HCT116 (cell line): ENCODE measurements around the gene SAA2. TPM values are rescaled to one million over a fixed set of nuclear protein-coding genes. Genes with fewer than 3 reads are reported as not detected.

Experiments used
- ATAC-seq: fragments of 200-7000 bp; cut with Tn5 transposase; 2 replicates; pipeline ENCODE4 v1.9.1; 2020; ENCODE audit warnings: mild to moderate bottlenecking, moderate library complexity
- BruUV-seq: library from RNA; stranded (reverse); fragments of 400-500 nt; replicated peaks from 2 replicates; lab custom pipeline; 2021; lab: Mats Ljungman, UMichigan
- CTCF ChIA-PET: fragments of 300-600 bp; sonication (Branson Sonifier 250); formaldehyde crosslinking; loops from one replicate; lab custom pipeline; 2021; ENCODE audit warnings: antibody characterized with exemption; lab: Charles Lee
- POLR2A ChIA-PET: fragments of 300-600, 350-600 bp; sonication (Branson Sonifier 250); formaldehyde crosslinking; loops from one replicate; lab custom pipeline; 2021; ENCODE audit warnings: antibody characterized with exemption; lab: Charles Lee
- RAD21 ChIA-PET, 2 experiments: fragments of 300-600 bp; sonication (Branson Sonifier 250); formaldehyde crosslinking; loops; one replicate each; lab custom pipeline; 2023; ENCODE audit warnings: low total read pairs in 2 of 2; ENCODE audit not compliant: uncharacterized antibody in 2 of 2, unreplicated experiment in 2 of 2, low non-redundant PET in 1 of 2; lab: Charles Lee
- DNase-seq: peaks from one replicate; pipeline ENCODE4 v3.0.0-alpha.2; 2010; ENCODE audit warnings: low read depth, low spot score
- H2AFZ ChIP-seq: fragments of 200-600 bp; shearing (Covaris generic), sonication (generic); 2 replicates; pipeline ENCODE4 v1.6.1; 2017; ENCODE audit warnings: low read depth, mixed run types, mixed read lengths, antibody characterized with exemption, low read length; ENCODE audit not compliant: poor library complexity, severe bottlenecking
- H3K27ac ChIP-seq: 2 replicates; pipeline ENCODE4 v1.5.1; 2012; ENCODE audit warnings: low read depth, low read length
- H3K27me3 ChIP-seq: fragments of 200-600 bp; sonication (generic); 2 replicates; pipeline ENCODE4 v1.6.1; 2016; ENCODE audit warnings: mixed run types, low read length, mixed read lengths; ENCODE audit not compliant: insufficient read depth
- H3K36me3 ChIP-seq, 2 experiments: fragments of 200-500 bp in 1 of 2; fragments of 200-600 bp in 1 of 2; sonication (Bioruptor generic) in 1 of 2; sonication (generic) in 1 of 2; 2 replicates each; pipeline versions ENCODE4 v1.5.1 to v1.6.1; 2014 to 2016; ENCODE audit warnings: low read length in 2 of 2, inconsistent platforms in 1 of 2, mixed read lengths in 1 of 2, mixed run types in 1 of 2; ENCODE audit not compliant: insufficient read depth in 2 of 2, control insufficient read depth in 1 of 2
- H3K4me1 ChIP-seq, 2 experiments: fragments of 200-600 bp in 1 of 2; sonication (generic) in 1 of 2; 2 replicates each; pipeline versions ENCODE4 v1.5.1 to v1.6.1; 2012 to 2017; ENCODE audit warnings: low read length in 2 of 2, inconsistent platforms in 1 of 2, mild to moderate bottlenecking in 1 of 2, mixed read lengths in 1 of 2, mixed run types in 1 of 2, moderate library complexity in 1 of 2; ENCODE audit not compliant: insufficient read depth in 2 of 2, control insufficient read depth in 1 of 2
- H3K4me2 ChIP-seq: fragments of 200-600 bp; sonication (generic); 2 replicates; pipeline ENCODE4 v1.6.1; 2017; ENCODE audit warnings: mixed run types, low read length, mixed read lengths
- H3K4me3 ChIP-seq, 2 experiments: fragments of 200-600 bp in 1 of 2; sonication (generic) in 1 of 2; replicated peaks in 1 of 2; 2 replicates each; pipeline ENCODE4 v1.5.1; 2011 to 2016; ENCODE audit warnings: low read length in 2 of 2, control low read depth in 1 of 2, low read depth in 1 of 2, mild to moderate bottlenecking in 1 of 2, mixed read lengths in 1 of 2, mixed run types in 1 of 2
- H3K79me2 ChIP-seq: fragments of 200-600 bp; sonication (generic); 2 replicates; pipeline ENCODE4 v1.6.1; 2017; ENCODE audit warnings: mild to moderate bottlenecking, mixed run types, low read length, moderate library complexity, mixed read lengths; ENCODE audit not compliant: insufficient read depth
- H3K9ac ChIP-seq: fragments of 200-600 bp; sonication (generic); 2 replicates; pipeline ENCODE4 v1.6.1; 2016; ENCODE audit warnings: low read length, mixed read lengths
- H3K9me2 ChIP-seq: fragments of 200-600 bp; sonication (generic), shearing (Covaris generic); 2 replicates; pipeline ENCODE4 v1.6.1; 2017; ENCODE audit warnings: mixed run types, mild to moderate bottlenecking, moderate library complexity; ENCODE audit not compliant: insufficient read depth
- H3K9me3 ChIP-seq, 2 experiments: fragments of 200-500 bp in 1 of 2; fragments of 200-600 bp in 1 of 2; sonication (Bioruptor generic) in 1 of 2; sonication (generic) in 1 of 2; 2 replicates each; pipeline ENCODE4 v1.6.1; 2014 to 2017; ENCODE audit warnings: low read length in 2 of 2, mixed read lengths in 2 of 2, inconsistent platforms in 1 of 2, low read depth in 1 of 2, mild to moderate bottlenecking in 1 of 2, mixed run types in 1 of 2, moderate library complexity in 1 of 2; ENCODE audit not compliant: control insufficient read depth in 1 of 2, insufficient read depth in 1 of 2
- H4K20me1 ChIP-seq: fragments of 200-600 bp; sonication (generic), shearing (Covaris generic); 2 replicates; pipeline ENCODE4 v1.6.1; 2017; ENCODE audit warnings: mixed run types, mild to moderate bottlenecking, moderate library complexity; ENCODE audit not compliant: insufficient read depth
- CEBPB ChIP-seq: IDR thresholded peaks from 2 replicates; pipeline ENCODE4 v1.6.1; 2012; ENCODE audit warnings: low read depth
- CTCF ChIP-seq, 3 experiments: fragments of 200-600 bp in 1 of 3; sonication (generic) in 1 of 3; IDR thresholded peaks in 2 of 3; conservative IDR thresholded peaks in 1 of 3; 2 replicates each; pipeline ENCODE4 v1.5.1; 2012 to 2017; ENCODE audit warnings: low read depth in 2 of 3, low read length in 2 of 3, antibody characterized with exemption in 1 of 3, borderline replicate concordance in 1 of 3, control low read depth in 1 of 3, mild to moderate bottlenecking in 1 of 3, mixed read lengths in 1 of 3, mixed run types in 1 of 3, moderate library complexity in 1 of 3; ENCODE audit not compliant: insufficient read depth in 1 of 3
- SRF ChIP-seq: IDR thresholded peaks from 2 replicates; pipeline ENCODE4 v1.6.1; 2012; ENCODE audit warnings: low read depth
- ZFX ChIP-seq: fragments of 450-650 bp; IDR thresholded peaks from 2 replicates; pipeline ENCODE4 v1.6.1; 2017
- ZNF274 ChIP-seq: fragments of 200-500 bp; sonication (Bioruptor generic); IDR thresholded peaks from 2 replicates; pipeline ENCODE4 v1.6.1; 2014; ENCODE audit warnings: mild to moderate bottlenecking, low read depth, low read length, inconsistent platforms
- intact Hi-C: fragments of 100-400 bp; cut with micrococcal nuclease; formaldehyde crosslinking; loops from 2 replicates; pipeline ENCODE4 v1.10.0; 2022
- total RNA-seq: library from RNA; stranded (reverse); gene quantifications from one replicate; pipeline ENCODE4 v1.2.1, GENCODE V29; 2021; ENCODE audit not compliant: unreplicated experiment
- TF ChIP-seq, protein P1 (sequence below): IDR thresholded peaks from 2 replicates; pipeline ENCODE4 v1.6.1; 2012; ENCODE audit warnings: low read depth
- TF ChIP-seq, protein P2 (sequence below): IDR thresholded peaks from 2 replicates; pipeline ENCODE4 v1.6.1; 2012

SAA2 gene
- total RNA-seq, 1 experiment from 2014 or later: 5.2 TPM

GRCh38 chr11:18282626-18283025, 34.2 kb upstream of the SAA2 start:
- peaks cover 34 to 41% of the 10 kb centered on the region in 2 experiments for H3K36me3 ChIP-seq

More at GRCh38 chr11:18282626-18283025, 34.2 kb upstream of the SAA2 start:
- Histone ChIP-seq H3K27ac (no peak overlapping the region), H4K20me1 (no peaks in the 10 kb centered on the region), H3K4me1 (no peaks in the 10 kb centered on the region)
- CTCF ChIA-PET: no interaction called here
- TF ChIP-seq ZNF274 (no peak), CTCF (IDR thresholded peaks at IDR 0.05 in 2 of 3, conservative IDR thresholded peaks at IDR 0.05 in 1 of 3; ENCODE audit: borderline replicate concordance in 1 of 3, insufficient read depth in 1 of 3, low read depth in 2 of 3, low read length in 2 of 3) (no peak), CEBPB (no peak), ZFX (no peak), SRF (no peak)
- TF ChIP-seq, protein P1, sequence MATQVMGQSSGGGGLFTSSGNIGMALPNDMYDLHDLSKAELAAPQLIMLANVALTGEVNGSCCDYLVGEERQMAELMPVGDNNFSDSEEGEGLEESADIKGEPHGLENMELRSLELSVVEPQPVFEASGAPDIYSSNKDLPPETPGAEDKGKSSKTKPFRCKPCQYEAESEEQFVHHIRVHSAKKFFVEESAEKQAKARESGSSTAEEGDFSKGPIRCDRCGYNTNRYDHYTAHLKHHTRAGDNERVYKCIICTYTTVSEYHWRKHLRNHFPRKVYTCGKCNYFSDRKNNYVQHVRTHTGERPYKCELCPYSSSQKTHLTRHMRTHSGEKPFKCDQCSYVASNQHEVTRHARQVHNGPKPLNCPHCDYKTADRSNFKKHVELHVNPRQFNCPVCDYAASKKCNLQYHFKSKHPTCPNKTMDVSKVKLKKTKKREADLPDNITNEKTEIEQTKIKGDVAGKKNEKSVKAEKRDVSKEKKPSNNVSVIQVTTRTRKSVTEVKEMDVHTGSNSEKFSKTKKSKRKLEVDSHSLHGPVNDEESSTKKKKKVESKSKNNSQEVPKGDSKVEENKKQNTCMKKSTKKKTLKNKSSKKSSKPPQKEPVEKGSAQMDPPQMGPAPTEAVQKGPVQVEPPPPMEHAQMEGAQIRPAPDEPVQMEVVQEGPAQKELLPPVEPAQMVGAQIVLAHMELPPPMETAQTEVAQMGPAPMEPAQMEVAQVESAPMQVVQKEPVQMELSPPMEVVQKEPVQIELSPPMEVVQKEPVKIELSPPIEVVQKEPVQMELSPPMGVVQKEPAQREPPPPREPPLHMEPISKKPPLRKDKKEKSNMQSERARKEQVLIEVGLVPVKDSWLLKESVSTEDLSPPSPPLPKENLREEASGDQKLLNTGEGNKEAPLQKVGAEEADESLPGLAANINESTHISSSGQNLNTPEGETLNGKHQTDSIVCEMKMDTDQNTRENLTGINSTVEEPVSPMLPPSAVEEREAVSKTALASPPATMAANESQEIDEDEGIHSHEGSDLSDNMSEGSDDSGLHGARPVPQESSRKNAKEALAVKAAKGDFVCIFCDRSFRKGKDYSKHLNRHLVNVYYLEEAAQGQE: no peak
- TF ChIP-seq, protein P2, sequence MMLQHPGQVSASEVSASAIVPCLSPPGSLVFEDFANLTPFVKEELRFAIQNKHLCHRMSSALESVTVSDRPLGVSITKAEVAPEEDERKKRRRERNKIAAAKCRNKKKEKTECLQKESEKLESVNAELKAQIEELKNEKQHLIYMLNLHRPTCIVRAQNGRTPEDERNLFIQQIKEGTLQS: no peak
- TF ChIP-seq, all 23 proteins: peak for 0
- no TSS peak for BruUV-seq
- Histone ChIP-seq H2AFZ (no peak overlapping the region), H3K9ac (no peak overlapping the region), H3K79me2 (no peaks in the 10 kb centered on the region), H3K4me3 (no peak overlapping the region), H3K9me3 (no peaks in the 10 kb centered on the region), H3K27me3 (no peaks in the 10 kb centered on the region), H3K9me2 (no peaks in the 10 kb centered on the region), H3K4me2 (no peak overlapping the region)
- RAD21 ChIA-PET: no interaction called here
- ATAC-seq: no peak
- intact Hi-C loops: no loop called here
- DNase-seq: no peak
- POLR2A ChIA-PET: no interaction called here
